Endothelial cell of umbilical vein (primary cell): Measurements from ENCODE around the gene POLR3GL. TPM values are rescaled to one million over a fixed set of nuclear protein-coding genes. Genes with fewer than 3 reads are reported as not detected.

ENCODE experiments used
- BruUV-seq: library from RNA; stranded (reverse); fragments of 400-500 nt; replicated peaks from 2 replicates; lab custom pipeline; 2021; lab: Mats Ljungman, UMichigan
- CTCF ChIA-PET: fragments of 300-600, 350-600 bp; sonication (Branson Sonifier 250); formaldehyde crosslinking; loops from one replicate; lab custom pipeline; 2021; ENCODE audit warnings: antibody characterized with exemption, inconsistent platforms; lab: Charles Lee
- POLR2A ChIA-PET: fragments of 300-600, 350-600 bp; sonication (Branson Sonifier 250); formaldehyde crosslinking; loops from one replicate; lab custom pipeline; 2021; ENCODE audit warnings: antibody characterized with exemption, inconsistent platforms; lab: Charles Lee
- DNase-seq: peaks from one replicate; pipeline ENCODE4 v3.0.0-alpha.2; 2011; ENCODE audit warnings: low read depth, low spot score
- FAIRE-seq: peaks from 2 replicates; lab custom pipeline; 2011; peaks lifted over from hg19 to GRCh38; lab: Jason Lieb, UNC
- H2AFZ ChIP-seq: 2 replicates; pipeline ENCODE4 v1.6.0; 2012; ENCODE audit warnings: low read depth, low read length, control low read depth, inconsistent platforms
- H3K27ac ChIP-seq: 2 replicates; pipeline ENCODE4 v1.5.1; 2011; ENCODE audit warnings: low read depth, mild to moderate bottlenecking, control low read depth, low read length, moderate library complexity; ENCODE audit not compliant: insufficient read depth
- H3K27me3 ChIP-seq, 2 experiments: 2 replicates each; pipeline versions ENCODE4 v1.6.0 to v1.6.1; 2011; ENCODE audit warnings: low read length in 2 of 2, mixed read lengths in 1 of 2; ENCODE audit not compliant: control insufficient read depth in 2 of 2, insufficient read depth in 2 of 2
- H3K36me3 ChIP-seq, 2 experiments: 2 replicates in 1 of 2; 3 replicates in 1 of 2; pipeline ENCODE4 v1.5.1; 2011; ENCODE audit warnings: low read length in 2 of 2, mild to moderate bottlenecking in 1 of 2, moderate library complexity in 1 of 2; ENCODE audit not compliant: control insufficient read depth in 2 of 2, insufficient read depth in 2 of 2; ENCODE audit errors: extremely low read depth in 1 of 2
- H3K4me1 ChIP-seq: 3 replicates; pipeline ENCODE4 v1.5.1; 2011; ENCODE audit warnings: mild to moderate bottlenecking, low read length; ENCODE audit not compliant: control insufficient read depth, insufficient read depth; ENCODE audit errors: extremely low read depth
- H3K4me2 ChIP-seq: 2 replicates; pipeline ENCODE4 v1.6.1; 2011; ENCODE audit warnings: low read length, control low read depth, mixed read lengths; ENCODE audit not compliant: insufficient read depth
- H3K4me3 ChIP-seq, 3 experiments: fragments of 200-600 bp in 1 of 3; sonication (generic), shearing (Covaris generic) in 1 of 3; replicated peaks in 1 of 3; 2 replicates each; pipeline ENCODE4 v1.5.1; 2011 to 2016; ENCODE audit warnings: control low read depth in 3 of 3, low read length in 3 of 3, mild to moderate bottlenecking in 2 of 3, inconsistent platforms in 1 of 3, low read depth in 1 of 3, moderate library complexity in 1 of 3; ENCODE audit not compliant: insufficient read depth in 1 of 3
- H3K79me2 ChIP-seq: 2 replicates; pipeline ENCODE4 v1.6.0; 2012; ENCODE audit warnings: low read length, inconsistent platforms; ENCODE audit not compliant: control insufficient read depth, insufficient read depth
- H3K9ac ChIP-seq: replicated peaks from 2 replicates; pipeline ENCODE3; 2011; ENCODE audit warnings: low read length, control low read depth; ENCODE audit not compliant: insufficient read depth; ENCODE audit errors: extremely low read depth
- H3K9me1 ChIP-seq: replicated peaks from 3 replicates; pipeline ENCODE4 v1.6.0; 2011; ENCODE audit warnings: mild to moderate bottlenecking, low read length; ENCODE audit not compliant: control insufficient read depth, insufficient read depth; ENCODE audit errors: extremely low read depth
- H3K9me3 ChIP-seq: replicated peaks from 2 replicates; pipeline ENCODE4 v1.5.1; 2012; ENCODE audit warnings: low read length, inconsistent platforms; ENCODE audit not compliant: control insufficient read depth, insufficient read depth
- H4K20me1 ChIP-seq: replicated peaks from 2 replicates; pipeline ENCODE3; 2011; ENCODE audit warnings: mild to moderate bottlenecking, low read length; ENCODE audit not compliant: control insufficient read depth, insufficient read depth; ENCODE audit errors: extremely low read depth
- POLR2A ChIP-seq: IDR thresholded peaks from 2 replicates; pipeline ENCODE4 v1.6.1; 2012; ENCODE audit warnings: low read depth, mild to moderate bottlenecking, control low read depth, low read length
- POLR2AphosphoS5 ChIP-seq: IDR thresholded peaks from 2 replicates; pipeline ENCODE4 v1.6.1; 2012; ENCODE audit warnings: low read depth, mild to moderate bottlenecking, control low read depth, low read length, moderate library complexity; ENCODE audit not compliant: insufficient read depth
- dilution Hi-C: fragments of 300-500 bp; cut with MboI; formaldehyde crosslinking; loops from one replicate; pipeline ENCODE4 v1.15.0; 2019; ENCODE audit warnings: low sequenced_read_pairs; ENCODE audit not compliant: extremely low pct_ligation_motif_present
- intact Hi-C: fragments of 100-400 bp; cut with micrococcal nuclease; formaldehyde crosslinking; loops from one replicate; pipeline ENCODE4 v1.10.0; 2022
- polyA plus RNA-seq, 4 experiments: library from polyadenylated mRNA; depleted of rRNA in 3 of 4; stranded (reverse) in 3 of 4; unstranded in 1 of 4; fragments of >200 nt; gene quantifications; 2 replicates each; pipeline versions ENCODE4 v1.2.1 to v1.2.3, GENCODE V29; 2011 to 2012; ENCODE audit warnings: missing spikeins in 1 of 4
- total RNA-seq: library from RNA; stranded (reverse); gene quantifications from 2 replicates; pipeline ENCODE4 v1.2.3, GENCODE V29; 2021
- TF ChIP-seq, protein P1 (sequence below), 2 donors: IDR thresholded peaks; 1 replicate in 1 of 2; 2 replicates in 1 of 2; pipeline ENCODE4 v1.5.1; 2011; ENCODE audit warnings: low read length in 2 of 2, mild to moderate bottlenecking in 2 of 2, moderate library complexity in 2 of 2, control low read depth in 1 of 2, inconsistent platforms in 1 of 2, low read depth in 1 of 2; ENCODE audit not compliant: insufficient read depth in 1 of 2; ENCODE audit errors: extremely low read depth in 1 of 2

Gene POLR3GL
- total and polyA plus RNA-seq, 2 donors (not counting 3 experiments of a cell fraction or from before 2014, with no cell fraction given): 12.4 to 15.3 TPM

DNA sequence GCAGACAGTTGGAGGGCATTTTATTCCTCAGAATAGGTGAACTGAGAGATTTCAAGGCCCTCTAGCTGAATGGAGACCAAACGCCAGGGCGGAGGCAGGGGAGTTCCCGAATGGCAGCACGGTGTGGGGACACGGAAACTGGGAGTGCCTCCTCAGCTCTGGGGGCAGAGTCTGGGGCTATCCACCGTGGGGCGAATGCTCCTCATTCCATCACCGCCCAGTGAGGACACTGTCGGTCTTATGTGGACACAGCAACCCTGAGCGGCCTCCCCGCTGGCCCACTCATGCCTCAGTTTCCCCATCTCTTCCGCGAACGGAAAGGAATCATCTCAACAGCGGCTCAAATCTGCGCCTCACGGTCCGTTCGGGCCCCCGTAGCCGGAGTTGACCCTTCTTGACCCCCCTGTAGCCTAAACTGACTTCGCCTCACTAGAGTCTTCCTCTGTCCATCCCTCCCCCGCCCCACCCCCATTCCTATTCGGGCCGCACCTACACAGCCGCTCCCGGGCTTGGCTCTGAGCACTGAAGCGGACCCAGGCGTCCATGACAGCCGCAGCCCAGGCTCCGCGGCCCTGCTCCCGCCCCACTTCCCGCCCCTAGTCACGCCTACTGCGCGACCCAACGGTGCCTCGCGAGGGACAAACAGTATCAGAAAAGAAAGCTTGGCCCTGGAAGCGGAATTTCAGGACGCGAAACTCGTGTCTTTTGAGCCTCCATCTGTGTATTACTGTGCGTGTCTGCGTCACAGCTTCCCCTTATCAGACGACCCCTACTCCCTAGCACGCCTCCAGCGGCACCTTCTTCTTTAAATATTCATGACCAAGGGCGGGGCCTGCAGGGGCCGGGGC, 46.1 kb upstream of the POLR3GL start, which contains the start of gene PEX11B:
Gene PEX11B, minus strand, starts transcription at position 574 of the 848 bp plus-strand sequence. Its CDS starts 29 bp downstream, at position 545.
- Histone ChIP-seq H4K20me1 (no peaks in the 10 kb centered on the region), H3K4me2 (peak within 1 kb of the TSS; percentile 77), H3K9me3 (no peaks in the 10 kb centered on the region), H3K36me3 (peaks cover 2 to 3% of the 10 kb centered on the region in 2 experiments), H3K9me1 (no peaks in the 10 kb centered on the region), H3K4me3 (peak within 1 kb of the TSS; percentile 45 to 77 (median 62)), H3K79me2 (peaks cover 7% of the 10 kb centered on the region), H3K27ac (peak within 1 kb of the TSS; percentile 19), H3K4me1 (peaks cover 16% of the 10 kb centered on the region), H3K27me3 (no peaks in the 10 kb centered on the region), H2AFZ (peak within 1 kb of the TSS; percentile 52), H3K9ac (peak within 1 kb of the TSS; percentile 76)
- ChIA-PET CTCF (interaction anchor here (0.5 to 1.9 kb wide), 10 partner anchors 9 to 89 kb away, joined by 3 to 28 read pairs (median 6); partner anchors contain the start of genes ANKRD34A, ANKRD35, ITGA10 and LIX1L), POLR2A (interaction anchor here (0.9 to 1.5 kb wide), 5 partner anchors 9 to 83 kb away, joined by 3 to 6 read pairs (median 3); partner anchors contain the start of genes LIX1L, PIAS3 and RBM8A)
- TF ChIP-seq, protein P1, sequence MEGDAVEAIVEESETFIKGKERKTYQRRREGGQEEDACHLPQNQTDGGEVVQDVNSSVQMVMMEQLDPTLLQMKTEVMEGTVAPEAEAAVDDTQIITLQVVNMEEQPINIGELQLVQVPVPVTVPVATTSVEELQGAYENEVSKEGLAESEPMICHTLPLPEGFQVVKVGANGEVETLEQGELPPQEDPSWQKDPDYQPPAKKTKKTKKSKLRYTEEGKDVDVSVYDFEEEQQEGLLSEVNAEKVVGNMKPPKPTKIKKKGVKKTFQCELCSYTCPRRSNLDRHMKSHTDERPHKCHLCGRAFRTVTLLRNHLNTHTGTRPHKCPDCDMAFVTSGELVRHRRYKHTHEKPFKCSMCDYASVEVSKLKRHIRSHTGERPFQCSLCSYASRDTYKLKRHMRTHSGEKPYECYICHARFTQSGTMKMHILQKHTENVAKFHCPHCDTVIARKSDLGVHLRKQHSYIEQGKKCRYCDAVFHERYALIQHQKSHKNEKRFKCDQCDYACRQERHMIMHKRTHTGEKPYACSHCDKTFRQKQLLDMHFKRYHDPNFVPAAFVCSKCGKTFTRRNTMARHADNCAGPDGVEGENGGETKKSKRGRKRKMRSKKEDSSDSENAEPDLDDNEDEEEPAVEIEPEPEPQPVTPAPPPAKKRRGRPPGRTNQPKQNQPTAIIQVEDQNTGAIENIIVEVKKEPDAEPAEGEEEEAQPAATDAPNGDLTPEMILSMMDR (IDR thresholded peaks at IDR 0.05; ENCODE audit: extremely low read depth in 1 of 2, insufficient read depth in 1 of 2, low read depth in 1 of 2, low read length in 2 of 2): no peak
- TF ChIP-seq POLR2AphosphoS5: peak; percentile 77
- TF ChIP-seq POLR2A: peak; percentile 63
- DNase-seq (peak; percentile 96), FAIRE-seq (peak; percentile 92)
- dilution Hi-C loops: no loop called here
- intact Hi-C loops: loop anchor here (2.0 kb wide), 2 partner anchors 38 to 60 kb away; partner anchors contain the start of gene PIAS3
- no TSS peak for BruUV-seq
